Measurements from ENCODE around the gene ENTPD8. TPM values are rescaled to one million over a fixed set of nuclear protein-coding genes. Genes with fewer than 3 reads are reported as not detected.
A peak's percentile ranks its signal among the peaks of the same experiment; 100 is the strongest.

ENTPD8 gene
- polyA plus RNA-seq, 3 donors = not detected

- Histone ChIP-seq H3K79me2 (ENCODE audit: insufficient read depth, low read length) (no peaks in the 10 kb centered on the region), H4K20me1 (ENCODE audit: insufficient read depth, low read length) (no peaks in the 10 kb centered on the region), H3K4me2 (replicated peaks; ENCODE audit: extremely low read depth, low read length, poor library complexity, severe bottlenecking) (no peak overlapping the region), H3K4me1 (ENCODE audit: control insufficient read depth in 1 of 2, insufficient read depth in 2 of 2, low read length in 2 of 2) (peaks cover under 1 to 2% of the 10 kb centered on the region in 2 donors), H3K27me3 (ENCODE audit: control insufficient read depth in 2 of 2, insufficient read depth in 2 of 2, low read length in 2 of 2) (no peaks in the 10 kb centered on the region), H3K9ac (ENCODE audit: insufficient read depth, low read length, poor library complexity, severe bottlenecking) (no peak overlapping the region), H3K36me3 (replicated peaks in 1 of 2; ENCODE audit: control insufficient read depth in 1 of 2, insufficient read depth in 2 of 2, low read length in 2 of 2) (no peaks in the 10 kb centered on the region), H2AFZ (ENCODE audit: insufficient read depth, low read depth, low read length, poor library complexity, severe bottlenecking) (no peak overlapping the region), H3K9me3 (replicated peaks in 1 of 2; ENCODE audit: control insufficient read depth in 1 of 2, insufficient read depth in 1 of 2, low read length in 2 of 2) (no peaks in the 10 kb centered on the region), H3K27ac (ENCODE audit: low read depth in 1 of 2, low read length in 2 of 2) (no peak overlapping the region), H3K4me3 (replicated peaks in 1 of 3; ENCODE audit: low read depth in 2 of 3, low read length in 3 of 3) (no peak overlapping the region)
- no peak for DNase-seq
- Mint-ChIP-seq H3K27ac (peak overlapping the region in 1 of 7 donors; percentile 49), H3K36me3 (no peaks in the 10 kb centered on the region), H3K4me1 (no peaks in the 10 kb centered on the region), H3K27me3 (ENCODE audit: low read depth in 3 of 3) (peaks cover 0 to 16% (median 5%) of the 10 kb centered on the region in 3 donors), H3K9me3 (no peaks in the 10 kb centered on the region), H3K4me3 (no peak overlapping the region)
- 83% methylated on average over 40 of the region's 42 CpGs for WGBS (ENCODE audit: insufficient coverage)
- intact Hi-C loops (cut with micrococcal nuclease) = no loop called here
- TF ChIP-seq CTCF (IDR thresholded peaks at IDR 0.05) = no peak
Measured at GRCh38 chr9:137435980-137436760, 5.0 kb downstream of the ENTPD8 start.

GRCh38 chr9:137435381-137435891 lies 5.7 kb downstream of the ENTPD8 start:
- no peak overlapping the region for H3K4me3 Mint-ChIP-seq
- no peak overlapping the region for H3K4me2 ChIP-seq (replicated peaks; ENCODE audit: extremely low read depth, low read length, poor library complexity, severe bottlenecking)
- intact Hi-C loops (cut with micrococcal nuclease) = no loop called here
- H3K4me1 ChIP-seq (ENCODE audit: control insufficient read depth in 1 of 2, insufficient read depth in 2 of 2, low read length in 2 of 2) = no peaks in the 10 kb centered on the region
- H3K4me3 ChIP-seq (replicated peaks in 1 of 3; ENCODE audit: low read depth in 2 of 3, low read length in 3 of 3) = no peak overlapping the region
- no peak for DNase-seq
- H3K36me3 Mint-ChIP-seq = no peaks in the 10 kb centered on the region
- WGBS (ENCODE audit: insufficient coverage) = 88% methylated on average over 18 of the region's 20 CpGs
- no peaks in the 10 kb centered on the region for H3K79me2 ChIP-seq (ENCODE audit: insufficient read depth, low read length)
- no peaks in the 10 kb centered on the region for H4K20me1 ChIP-seq (ENCODE audit: insufficient read depth, low read length)
- no peaks in the 10 kb centered on the region for H3K9me3 ChIP-seq (replicated peaks in 1 of 2; ENCODE audit: control insufficient read depth in 1 of 2, insufficient read depth in 1 of 2, low read length in 2 of 2)
- no peak overlapping the region for H2AFZ ChIP-seq (ENCODE audit: insufficient read depth, low read depth, low read length, poor library complexity, severe bottlenecking)
- no peaks in the 10 kb centered on the region for H3K36me3 ChIP-seq (replicated peaks in 1 of 2; ENCODE audit: control insufficient read depth in 1 of 2, insufficient read depth in 2 of 2, low read length in 2 of 2)
- no peak overlapping the region for H3K27ac Mint-ChIP-seq
- no peaks in the 10 kb centered on the region for H3K27me3 ChIP-seq (ENCODE audit: control insufficient read depth in 2 of 2, insufficient read depth in 2 of 2, low read length in 2 of 2)
- peaks cover 0 to 16% (median 5%) of the 10 kb centered on the region in 3 donors for H3K27me3 Mint-ChIP-seq (ENCODE audit: low read depth in 3 of 3)
- H3K9ac ChIP-seq (ENCODE audit: insufficient read depth, low read length, poor library complexity, severe bottlenecking) = no peak overlapping the region
- no peak for TF ChIP-seq CTCF (IDR thresholded peaks at IDR 0.05)
- no peaks in the 10 kb centered on the region for H3K9me3 Mint-ChIP-seq
- H3K4me1 Mint-ChIP-seq = no peaks in the 10 kb centered on the region
- no peak overlapping the region for H3K27ac ChIP-seq (ENCODE audit: low read depth in 1 of 2, low read length in 2 of 2)

All from CD14-positive monocyte (primary cell).